GM12878 (cell line): Measurements from ENCODE around the gene PLK2. TPM values are rescaled to one million over a fixed set of nuclear protein-coding genes. Genes with fewer than 3 reads are reported as not detected.

Experiments
- ATAC-seq: fragments of 200-7000 bp; cut with Tn5 transposase; 3 replicates; pipeline ENCODE4 v1.9.1; 2020; ENCODE audit warnings: mild to moderate bottlenecking, moderate library complexity
- BruUV-seq: library from RNA; stranded (reverse); fragments of 400-500 nt; replicated peaks from 2 replicates; lab custom pipeline; 2021; lab: Mats Ljungman, UMichigan
- CTCF ChIA-PET: fragments of 300-600 bp; sonication (Branson Sonifier 250); formaldehyde crosslinking; extraction: SDS; loops from one replicate; lab custom pipeline; 2021; ENCODE audit warnings: inconsistent platforms; lab: Yijun Ruan, JAX
- POLR2A ChIA-PET: fragments of 350-600 bp; formaldehyde crosslinking; extraction: SDS; loops from one replicate; lab custom pipeline; 2021; ENCODE audit warnings: inconsistent platforms; lab: Charles Lee
- RAD21 ChIA-PET: fragments of 300-600 bp; sonication (Branson Sonifier 250); formaldehyde crosslinking; loops from one replicate; lab custom pipeline; 2023; ENCODE audit warnings: antibody characterized with exemption; ENCODE audit not compliant: unreplicated experiment; lab: Charles Lee
- SMC1A ChIA-PET: fragments of 300-600 bp; sonication (Branson Sonifier 250); formaldehyde crosslinking; loops from one replicate; lab custom pipeline; 2023; ENCODE audit not compliant: unreplicated experiment, uncharacterized antibody; lab: Charles Lee
- DNase-seq: peaks from one replicate; pipeline ENCODE4 v3.0.0-alpha.2; 2011; ENCODE audit warnings: low read depth, low spot score
- FAIRE-seq: peaks from 3 replicates; lab custom pipeline; 2011; peaks lifted over from hg19 to GRCh38; lab: Jason Lieb, UNC
- H2AFZ ChIP-seq: 2 replicates; pipeline ENCODE4 v1.6.0; 2011; ENCODE audit warnings: low read depth, low read length, control low read depth; ENCODE audit not compliant: control insufficient read depth
- H3K27ac ChIP-seq: 2 replicates; pipeline ENCODE4 v1.5.1; 2011; ENCODE audit warnings: control low read depth; ENCODE audit not compliant: control insufficient read depth, insufficient read depth
- H3K27me3 ChIP-seq, 2 experiments: replicated peaks in 1 of 2; 2 replicates each; pipeline versions ENCODE4 v1.6.0 to v1.6.1; 2011; ENCODE audit warnings: low read length in 1 of 2; ENCODE audit not compliant: control insufficient read depth in 2 of 2, insufficient read depth in 2 of 2
- H3K36me3 ChIP-seq, 2 experiments: 2 replicates each; pipeline ENCODE4 v1.5.1; 2011; ENCODE audit warnings: low read length in 1 of 2; ENCODE audit not compliant: control insufficient read depth in 2 of 2, insufficient read depth in 2 of 2
- H3K4me1 ChIP-seq: 2 replicates; pipeline ENCODE4 v1.6.1; 2011; ENCODE audit warnings: mild to moderate bottlenecking, low read length, moderate library complexity, mixed read lengths; ENCODE audit not compliant: control insufficient read depth, insufficient read depth
- H3K4me2 ChIP-seq: 2 replicates; pipeline ENCODE4 v1.6.0; 2011; ENCODE audit warnings: control low read depth; ENCODE audit not compliant: control insufficient read depth, insufficient read depth
- H3K4me3 ChIP-seq: fragments of 200-600 bp; sonication (generic); 2 replicates; pipeline ENCODE4 v1.5.1; 2016
- H3K79me2 ChIP-seq: 2 replicates; pipeline ENCODE4 v1.6.0; 2011; ENCODE audit warnings: low read length; ENCODE audit not compliant: control insufficient read depth, insufficient read depth
- H3K9ac ChIP-seq: 2 replicates; pipeline ENCODE4 v1.8.0; 2011; ENCODE audit warnings: low read length, control low read depth, mixed read lengths; ENCODE audit not compliant: control insufficient read depth, insufficient read depth
- H3K9me3 ChIP-seq: replicated peaks from 3 replicates; pipeline ENCODE4 v1.5.1; 2011; ENCODE audit warnings: mild to moderate bottlenecking, low read length; ENCODE audit not compliant: control insufficient read depth, insufficient read depth
- H4K20me1 ChIP-seq: 2 replicates; pipeline ENCODE4 v1.6.0; 2011; ENCODE audit not compliant: control insufficient read depth, insufficient read depth
- HCFC1 ChIP-seq: fragments of 150-350 bp; IDR thresholded peaks from 2 replicates; pipeline ENCODE4 v1.6.1; 2014; ENCODE audit warnings: low read length
- IKZF1 ChIP-seq: fragments of 450-650 bp; conservative IDR thresholded peaks from 2 replicates; pipeline ENCODE4 v1.6.1; 2017; ENCODE audit warnings: antibody characterized with exemption, mild to moderate bottlenecking
- IRF4 ChIP-seq: IDR thresholded peaks from 2 replicates; pipeline ENCODE4 v1.6.1; 2011; ENCODE audit warnings: low read depth, low read length
- NR2F1 ChIP-seq: fragments of 450-650 bp; conservative IDR thresholded peaks from 2 replicates; pipeline ENCODE4 v1.6.1; 2017; ENCODE audit warnings: mild to moderate bottlenecking
- NRF1 ChIP-seq: conservative IDR thresholded peaks from 2 replicates; pipeline ENCODE4 v1.6.1; 2011; ENCODE audit warnings: mild to moderate bottlenecking, low read depth, low read length, improper control_type of control experiment
- PRDM15 ChIP-seq: fragments of 450-650 bp; formaldehyde crosslinking; IDR thresholded peaks from 2 replicates; pipeline ENCODE4 v1.4.0; 2020; ENCODE audit warnings: mild to moderate bottlenecking, moderate library complexity
- RAD21 ChIP-seq: IDR thresholded peaks from 2 replicates; pipeline ENCODE4 v1.6.1; 2011; ENCODE audit warnings: mild to moderate bottlenecking, low read depth, low read length, moderate library complexity; ENCODE audit not compliant: insufficient read depth
- RUNX3 ChIP-seq: IDR thresholded peaks from 2 replicates; pipeline ENCODE4 v1.6.1; 2012; ENCODE audit warnings: low read length, inconsistent platforms
- SMC3 ChIP-seq: IDR thresholded peaks from 2 replicates; pipeline ENCODE4 v1.6.1; 2011; ENCODE audit warnings: low read length, improper control_type of control experiment, borderline replicate concordance
- SP1 ChIP-seq: IDR thresholded peaks from one replicate; pipeline ENCODE4 v1.6.1; 2011; ENCODE audit warnings: low read depth, low read length
- TBL1XR1 ChIP-seq: IDR thresholded peaks from 2 replicates; pipeline ENCODE4 v1.6.1; 2012; ENCODE audit warnings: low read depth, low read length, improper control_type of control experiment
- YY1 ChIP-seq: IDR thresholded peaks from 2 replicates; pipeline ENCODE4 v1.6.1; 2011; ENCODE audit warnings: low read depth, mild to moderate bottlenecking, low read length
- WGBS: methylation state at CpG from one replicate; pipeline ENCODE4 v1.1.6; 2016; ENCODE audit warnings: low lambda C conversion rate; ENCODE audit not compliant: insufficient replicate concordance, insufficient coverage; ENCODE audit errors: missing lambda C conversion rate; 5-methylcytosine and 5-hydroxymethylcytosine counted together
- in situ Hi-C: fragments of 300-500 bp; cut with MboI; formaldehyde crosslinking; loops from 9 replicates; pipeline ENCODE4 v1.14.3; 2018; ENCODE audit warnings: mixed read lengths
- intact Hi-C: fragments of 100-400 bp; cut with micrococcal nuclease; formaldehyde crosslinking; loops from one replicate; pipeline ENCODE4 v1.14.2; 2022; ENCODE audit not compliant: unreplicated experiment
- polyA plus RNA-seq, 11 experiments: library from polyadenylated mRNA; depleted of rRNA in 4 of 11; unstranded in 6 of 11; stranded (reverse) in 5 of 11; fragments of >200 nt; fragmentation: Nextera tagmentation in 4 of 11; fragmentation: Illumina TruSeq in 1 of 11; extraction: Ambion mirVana in 4 of 11; extraction: Trizol in 1 of 11; gene quantifications; 1 replicate in 1 of 11; 2 replicates in 10 of 11; pipeline versions ENCODE4 v1.2.1 to v1.2.3, GENCODE V29; 2011 to 2016; ENCODE audit warnings: inconsistent platforms in 2 of 11, missing spikeins in 2 of 11, low read depth in 1 of 11
- total RNA-seq, 4 experiments: library from RNA; depleted of rRNA in 3 of 4; stranded (reverse); fragments of >200 nt in 3 of 4; fragmentation: Illumina TruSeq in 1 of 4; extraction: Trizol in 1 of 4; gene quantifications; 2 replicates each; pipeline versions ENCODE4 v1.2.1 to v1.2.3, GENCODE V29; 2013 to 2021
- TF ChIP-seq, protein P1 (sequence below), 3 experiments: IDR thresholded peaks in 2 of 3; conservative IDR thresholded peaks in 1 of 3; 2 replicates each; pipeline ENCODE4 v1.5.1; 2011; ENCODE audit warnings: low read depth in 3 of 3, low read length in 3 of 3, mild to moderate bottlenecking in 3 of 3, control low read depth in 2 of 3, moderate library complexity in 2 of 3, inconsistent platforms in 1 of 3, mixed read lengths in 1 of 3; ENCODE audit not compliant: control insufficient read depth in 2 of 3, insufficient read depth in 1 of 3; ENCODE audit errors: extremely low read depth in 1 of 3
- TF ChIP-seq, protein P2 (sequence below): fragments of 450-650 bp; IDR thresholded peaks from 2 replicates; pipeline ENCODE4 v1.6.1; 2016; ENCODE audit warnings: mild to moderate bottlenecking

Gene PLK2
- total and polyA plus RNA-seq, 10 of the 15 experiments (the other 5 are each of a cell fraction or from before 2014, with no cell fraction given), result 0.07 to 3.9 (median 0.52) TPM

- FAIRE-seq, result peak; percentile 83
- Histone ChIP-seq H3K9ac (peak overlapping the region; percentile 37; the same call in 1 of the 2 replicates), H3K4me3 (peak overlapping the region; percentile 54), H3K36me3 (no peaks in the 10 kb centered on the region), H3K4me2 (peak overlapping the region; percentile 98), H3K9me3 (no peaks in the 10 kb centered on the region), H3K4me1 (peaks cover 12% of the 10 kb centered on the region), H2AFZ (peak overlapping the region; percentile 92), H3K27me3 (peaks cover 2 to 8% of the 10 kb centered on the region in 2 experiments; a peak in 3 of 4 replicates), H4K20me1 (no peaks in the 10 kb centered on the region), H3K27ac (no peak overlapping the region), H3K79me2 (no peaks in the 10 kb centered on the region)
- peak; percentile 92 for ATAC-seq
- BruUV-seq, result no TSS peak
- intact Hi-C loops (loop anchor here (1.0 to 10.0 kb wide), 6 partner anchors 64 to 1556 kb away; partner anchors contain the start of gene SETD9), in situ Hi-C loops (loop anchor here (5.0 to 25.0 kb wide), 3 partner anchors 799 to 1549 kb away; partner anchors contain the start of gene SETD9)
- DNase-seq, result peak; percentile 49
- SMC1A ChIA-PET, result interaction anchor here (0.6 to 4.7 kb wide), 20 partner anchors 94 to 1241 kb away, joined by 3 to 38 read pairs (median 4); no protein-coding TSS in a partner anchor
- CTCF ChIA-PET, result interaction anchor here (0.5 to 6.8 kb wide), 45 partner anchors 12 to 1551 kb away, joined by 3 to 80 read pairs (median 4); no protein-coding TSS in a partner anchor
- WGBS, result 2% methylated on average over 30 of the region's 30 CpGs
- POLR2A ChIA-PET, result interaction anchor here (0.9 kb wide), 1 partner anchor 962 kb away, joined by 3 read pairs; no protein-coding TSS in a partner anchor
- RAD21 ChIA-PET, result interaction anchor here (0.7 to 6.3 kb wide), 15 partner anchors 16 to 1549 kb away, joined by 3 to 42 read pairs (median 5); no protein-coding TSS in a partner anchor
- TF ChIP-seq, protein P1, sequence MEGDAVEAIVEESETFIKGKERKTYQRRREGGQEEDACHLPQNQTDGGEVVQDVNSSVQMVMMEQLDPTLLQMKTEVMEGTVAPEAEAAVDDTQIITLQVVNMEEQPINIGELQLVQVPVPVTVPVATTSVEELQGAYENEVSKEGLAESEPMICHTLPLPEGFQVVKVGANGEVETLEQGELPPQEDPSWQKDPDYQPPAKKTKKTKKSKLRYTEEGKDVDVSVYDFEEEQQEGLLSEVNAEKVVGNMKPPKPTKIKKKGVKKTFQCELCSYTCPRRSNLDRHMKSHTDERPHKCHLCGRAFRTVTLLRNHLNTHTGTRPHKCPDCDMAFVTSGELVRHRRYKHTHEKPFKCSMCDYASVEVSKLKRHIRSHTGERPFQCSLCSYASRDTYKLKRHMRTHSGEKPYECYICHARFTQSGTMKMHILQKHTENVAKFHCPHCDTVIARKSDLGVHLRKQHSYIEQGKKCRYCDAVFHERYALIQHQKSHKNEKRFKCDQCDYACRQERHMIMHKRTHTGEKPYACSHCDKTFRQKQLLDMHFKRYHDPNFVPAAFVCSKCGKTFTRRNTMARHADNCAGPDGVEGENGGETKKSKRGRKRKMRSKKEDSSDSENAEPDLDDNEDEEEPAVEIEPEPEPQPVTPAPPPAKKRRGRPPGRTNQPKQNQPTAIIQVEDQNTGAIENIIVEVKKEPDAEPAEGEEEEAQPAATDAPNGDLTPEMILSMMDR (IDR thresholded peaks at IDR 0.05 in 2 of 3, conservative IDR thresholded peaks at IDR 0.05 in 1 of 3; ENCODE audit: control insufficient read depth in 2 of 3, extremely low read depth in 1 of 3, insufficient read depth in 1 of 3, low read depth in 3 of 3, low read length in 3 of 3), result peak; percentile 76 to 84 (median 84)
- TF ChIP-seq SP1 (no peak), HCFC1 (0 out of 2 replicates have a peak, but pooled peaks have one; percentile 15), YY1 (peak; percentile 42; the same call in 1 of the 2 replicates), RUNX3 (0 out of 2 replicates have a peak, but pooled peaks have one; percentile 9), IKZF1 (0 out of 2 replicates have a peak, but pooled peaks have one; percentile 22), PRDM15 (CRISPR knock-in tag) (no peak), RAD21 (peak; percentile 91), TBL1XR1 (no peak), IRF4 (0 out of 2 replicates have a peak, but pooled peaks have one; percentile 28), NR2F1 (peak; percentile 65), SMC3 (peak; percentile 81), NRF1 (no peak)
- TF ChIP-seq, protein P2, sequence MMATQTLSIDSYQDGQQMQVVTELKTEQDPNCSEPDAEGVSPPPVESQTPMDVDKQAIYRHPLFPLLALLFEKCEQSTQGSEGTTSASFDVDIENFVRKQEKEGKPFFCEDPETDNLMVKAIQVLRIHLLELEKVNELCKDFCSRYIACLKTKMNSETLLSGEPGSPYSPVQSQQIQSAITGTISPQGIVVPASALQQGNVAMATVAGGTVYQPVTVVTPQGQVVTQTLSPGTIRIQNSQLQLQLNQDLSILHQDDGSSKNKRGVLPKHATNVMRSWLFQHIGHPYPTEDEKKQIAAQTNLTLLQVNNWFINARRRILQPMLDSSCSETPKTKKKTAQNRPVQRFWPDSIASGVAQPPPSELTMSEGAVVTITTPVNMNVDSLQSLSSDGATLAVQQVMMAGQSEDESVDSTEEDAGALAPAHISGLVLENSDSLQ, result 0 out of 2 replicates have a peak, but pooled peaks have one; percentile 7
Measured at GRCh38 chr5:58460732-58461286, 923 bp upstream of the PLK2 start.
